ENCODE measurements around the gene FBRSL1. TPM values are rescaled to one million over a fixed set of nuclear protein-coding genes. Genes with fewer than 3 reads are reported as not detected.

The FBRSL1 gene
- total and polyA plus RNA-seq, 9 of the 15 experiments (the other 6 are each of a cell fraction or from before 2014, with no cell fraction given): 0.24 to 129 (median 7.3) TPM

GRCh38 chr12:132559652-132560363 is 69.9 kb downstream of the FBRSL1 start (continued):
- TF ChIP-seq REST (IDR thresholded peaks at IDR 0.05; ENCODE audit: borderline replicate concordance) (peak; percentile 47; the same call in 1 of the 2 replicates), REST (CRISPR knock-in tag; IDR thresholded peaks at IDR 0.05; ENCODE audit: low read depth) (no peak), UBTF (IDR thresholded peaks at IDR 0.05; ENCODE audit: borderline replicate concordance in 1 of 2, low read depth in 2 of 2, low read length in 2 of 2) (0 out of 4 replicates have a peak, but pooled peaks of 1 of the 2 experiments have one; percentile 35), YY1 (IDR thresholded peaks at IDR 0.05; ENCODE audit: borderline replicate concordance in 1 of 3, control insufficient read depth in 1 of 3, extremely low read depth in 1 of 3, insufficient read depth in 3 of 3, insufficient read length in 1 of 3, insufficient replicate concordance in 2 of 3, low read depth in 1 of 3, low read length in 2 of 3) (peak in 1 of 3 experiments; percentile 31), BCOR (IDR thresholded peaks at IDR 0.05) (peak; percentile 97), IRF2 (CRISPR knock-in tag; IDR thresholded peaks at IDR 0.05) (no peak), POLR2AphosphoS5 (IDR thresholded peaks at IDR 0.05; ENCODE audit: control insufficient read depth, insufficient read depth, low read depth, low read length) (0 out of 2 replicates have a peak, but pooled peaks have one; percentile 48), ZNF449 (CRISPR knock-in tag; IDR thresholded peaks at IDR 0.05) (no peak), HDAC8 (tag; IDR thresholded peaks at IDR 0.05) (no peak), ID3 (CRISPR knock-in tag; IDR thresholded peaks at IDR 0.05) (no peak), ID3 (tag; IDR thresholded peaks at IDR 0.05) (no peak)
